Endodermal cell (in vitro differentiated cells): ENCODE results near the gene JPT2. TPM values are rescaled to one million over a fixed set of nuclear protein-coding genes. Genes with fewer than 3 reads are reported as not detected.

Experiments used
- DNase-seq: peaks from one replicate; pipeline ENCODE4 v3.0.0-alpha.2; 2017
- H3K27ac ChIP-seq: 2 replicates; pipeline ENCODE4 v1.5.1; 2013; ENCODE audit warnings: mild to moderate bottlenecking, low read depth, low read length, moderate library complexity
- H3K27me3 ChIP-seq: 2 replicates; pipeline ENCODE4 v1.6.1; 2013; ENCODE audit warnings: mild to moderate bottlenecking, low read length, moderate library complexity; ENCODE audit not compliant: insufficient read depth, control insufficient read depth, poor library complexity, severe bottlenecking
- H3K36me3 ChIP-seq: 2 replicates; pipeline ENCODE4 v1.7.0; 2013; ENCODE audit warnings: mild to moderate bottlenecking, low read length, moderate library complexity; ENCODE audit not compliant: control insufficient read depth, insufficient read depth
- H3K4me1 ChIP-seq: one replicate; pipeline ENCODE4 v1.7.0; 2013; ENCODE audit warnings: low read length; ENCODE audit not compliant: control insufficient read depth, insufficient read depth
- H3K4me3 ChIP-seq: 2 replicates; pipeline ENCODE4 v1.5.1; 2013; ENCODE audit warnings: mild to moderate bottlenecking, low read length, moderate library complexity
- H3K9ac ChIP-seq: 2 replicates; pipeline ENCODE4 v1.6.1; 2013; ENCODE audit warnings: mild to moderate bottlenecking, low read length, moderate library complexity; ENCODE audit not compliant: poor library complexity, severe bottlenecking; ENCODE audit errors: extremely low read depth
- H3K9me3 ChIP-seq: 2 replicates; pipeline ENCODE4 v1.6.1; 2013; ENCODE audit warnings: mild to moderate bottlenecking, low read length, moderate library complexity; ENCODE audit not compliant: control insufficient read depth
- H3K27ac Mint-ChIP-seq: 2 replicates; pipeline ENCODE4 v1.8.0; 2020; ENCODE audit warnings: mixed read lengths
- H3K27me3 Mint-ChIP-seq: 2 replicates; pipeline ENCODE4 v1.8.0; 2021; ENCODE audit warnings: mild to moderate bottlenecking, mixed read lengths; ENCODE audit not compliant: insufficient read depth
- H3K36me3 Mint-ChIP-seq: 2 replicates; pipeline ENCODE4 v1.8.0; 2020; ENCODE audit warnings: low read depth, mixed read lengths
- H3K4me1 Mint-ChIP-seq: 2 replicates; pipeline ENCODE4 v1.8.0; 2020; ENCODE audit warnings: mixed read lengths
- H3K4me3 Mint-ChIP-seq: 2 replicates; pipeline ENCODE4 v1.8.0; 2020; ENCODE audit warnings: mild to moderate bottlenecking, moderate library complexity, mixed read lengths
- H3K9me3 Mint-ChIP-seq: 2 replicates; pipeline ENCODE4 v1.8.0; 2020; ENCODE audit warnings: mild to moderate bottlenecking, mixed read lengths
- CTCF ChIP-seq: fragments of 200-600 bp; sonication (generic); conservative IDR thresholded peaks from 2 replicates; pipeline ENCODE4 v1.5.0; 2021; ENCODE audit warnings: antibody characterized with exemption, mild to moderate bottlenecking
- WGBS, 2 experiments: methylation state at CpG; one replicate each; pipeline versions ENCODE4 v1.1.5 to v1.1.7; 2013; ENCODE audit warnings: missing lambda C conversion rate in 2 of 2, mixed read lengths in 1 of 2; ENCODE audit not compliant: insufficient coverage in 1 of 2, insufficient read length in 1 of 2; 5-methylcytosine and 5-hydroxymethylcytosine counted together
- total RNA-seq, 2 donors: library from RNA; stranded (reverse); fragmentation: NEBNext Ultra II Directional in 1 of 2; extraction: Animal tissue kit (Norgen Biotek cat#: 25700) in 1 of 2; gene quantifications; 2 replicates in 1 of 2; 3 replicates in 1 of 2; pipeline ENCODE4 v1.2.1, GENCODE V29; 2021

JPT2 gene
- total RNA-seq, 2 donors from 2014 or later: 161 to 168 TPM

- TF ChIP-seq CTCF: no peak
- Histone ChIP-seq H3K36me3 (peaks cover 21% of the 10 kb centered on the region), H3K27ac (no peak overlapping the region), H3K9me3 (peaks cover 4% of the 10 kb centered on the region), H3K4me1 (no peaks in the 10 kb centered on the region), H3K9ac (no peak overlapping the region), H3K4me3 (no peak overlapping the region), H3K27me3 (no peaks in the 10 kb centered on the region)
- Mint-ChIP-seq H3K36me3 (peaks cover 28% of the 10 kb centered on the region), H3K27ac (no peak overlapping the region), H3K4me3 (no peak overlapping the region), H3K27me3 (no peaks in the 10 kb centered on the region), H3K4me1 (no peaks in the 10 kb centered on the region), H3K9me3 (peaks cover 1% of the 10 kb centered on the region)
- 92 to 95% methylated on average over 13 to 22 of the region's 24 CpGs for WGBS, 2 experiments
- DNase-seq: no peak
Observed at GRCh38 chr16:1744338-1744840, 66.3 kb downstream of the JPT2 start.

GRCh38 chr16:1745181-1745899 is 67.3 kb downstream of the JPT2 start:
- no peak overlapping the region for H3K4me3 ChIP-seq
- no peaks in the 10 kb centered on the region for H3K9me3 ChIP-seq
- H3K4me1 ChIP-seq: no peaks in the 10 kb centered on the region
- no peaks in the 10 kb centered on the region for H3K27me3 ChIP-seq
- TF ChIP-seq CTCF: no peak
- no peak overlapping the region for H3K9ac ChIP-seq
- H3K4me1 Mint-ChIP-seq: no peaks in the 10 kb centered on the region
- WGBS, 2 experiments: 97% methylated on average over 24 to 25 of the region's 25 CpGs
- peak overlapping the region; percentile 77 for H3K27ac Mint-ChIP-seq
- H3K9me3 Mint-ChIP-seq: peaks cover 1% of the 10 kb centered on the region
- no peaks in the 10 kb centered on the region for H3K27me3 Mint-ChIP-seq
- peaks cover 33% of the 10 kb centered on the region for H3K36me3 Mint-ChIP-seq
- H3K4me3 Mint-ChIP-seq: no peak overlapping the region
- H3K36me3 ChIP-seq: peaks cover 24% of the 10 kb centered on the region
- peak overlapping the region; percentile 73 for H3K27ac ChIP-seq
- no peak for DNase-seq

GRCh38 chr16:1745900-1746692 is 68.0 kb downstream of the JPT2 start:
- no peaks in the 10 kb centered on the region for H3K4me1 ChIP-seq
- H3K9me3 ChIP-seq: no peaks in the 10 kb centered on the region
- peak overlapping the region; percentile 77 for H3K27ac Mint-ChIP-seq
- TF ChIP-seq CTCF: no peak
- H3K27ac ChIP-seq: peak overlapping the region; percentile 73
- H3K36me3 Mint-ChIP-seq: peaks cover 33% of the 10 kb centered on the region
- H3K27me3 Mint-ChIP-seq: no peaks in the 10 kb centered on the region
- H3K27me3 ChIP-seq: no peaks in the 10 kb centered on the region
- no peak overlapping the region for H3K4me3 ChIP-seq
- no peak overlapping the region for H3K4me3 Mint-ChIP-seq
- peaks cover 1% of the 10 kb centered on the region for H3K9me3 Mint-ChIP-seq
- no peak overlapping the region for H3K9ac ChIP-seq
- H3K4me1 Mint-ChIP-seq: no peaks in the 10 kb centered on the region
- DNase-seq: no peak
- WGBS, 2 experiments: 90 to 93% methylated on average over 15 to 29 of the region's 29 CpGs
- peaks cover 22% of the 10 kb centered on the region for H3K36me3 ChIP-seq
